HepG2 (cell line): ENCODE results near the gene DUSP5. TPM values are rescaled to one million over a fixed set of nuclear protein-coding genes. Genes with fewer than 3 reads are reported as not detected.

Source experiments
- ATAC-seq: fragments of 200-7000 bp; cut with Tn5 transposase; 3 replicates; pipeline ENCODE4 v1.9.1; 2020; ENCODE audit warnings: mild to moderate bottlenecking, moderate library complexity
- BruUV-seq: library from RNA; stranded (reverse); fragments of 400-500 nt; replicated peaks from 2 replicates; lab custom pipeline; 2021; lab: Mats Ljungman, UMichigan
- CTCF ChIA-PET: fragments of 300-600 bp; formaldehyde crosslinking; extraction: SDS; loops from one replicate; lab custom pipeline; 2021; ENCODE audit warnings: low total read pairs, inconsistent platforms, low intra/inter-chr PET ratio; lab: Yijun Ruan, JAX
- POLR2A ChIA-PET: fragments of 350-600 bp; sonication (Branson Sonifier 250); formaldehyde crosslinking; loops from one replicate; lab custom pipeline; 2020; ENCODE audit warnings: antibody characterized with exemption, inconsistent platforms; lab: Yijun Ruan, JAX
- DNase-seq: peaks from one replicate; pipeline ENCODE4 v3.0.0-alpha.2; 2015; ENCODE audit warnings: low spot score
- FAIRE-seq: peaks from 3 replicates; lab custom pipeline; 2011; peaks lifted over from hg19 to GRCh38; lab: Jason Lieb, UNC
- H2AFZ ChIP-seq: one replicate; pipeline ENCODE4 v1.6.1; 2011; ENCODE audit warnings: low read length, inconsistent platforms
- H3K27ac ChIP-seq: fragments of 300-600 bp; 3 replicates; pipeline ENCODE4 v1.8.0; 2011; ENCODE audit warnings: mixed run types, mild to moderate bottlenecking, mixed read lengths, low read length, inconsistent platforms; ENCODE audit not compliant: insufficient read depth; ENCODE audit errors: extremely low read length
- H3K27me3 ChIP-seq, 2 experiments: fragments of 200-600 bp in 1 of 2; 2 replicates in 1 of 2; 3 replicates in 1 of 2; pipeline versions ENCODE4 v1.6.0 to v1.8.0; 2011; ENCODE audit warnings: low read length in 2 of 2, mild to moderate bottlenecking in 2 of 2, moderate library complexity in 2 of 2, inconsistent platforms in 1 of 2; ENCODE audit not compliant: insufficient read depth in 2 of 2, control insufficient read depth in 1 of 2
- H3K36me3 ChIP-seq, 2 experiments: fragments of 200-600 bp in 1 of 2; replicated peaks in 1 of 2; 2 replicates in 1 of 2; 3 replicates in 1 of 2; pipeline versions ENCODE4 v1.5.1 to v1.8.0; 2011; ENCODE audit warnings: low read length in 2 of 2, inconsistent platforms in 1 of 2; ENCODE audit not compliant: insufficient read depth in 2 of 2, control insufficient read depth in 1 of 2
- H3K4me1 ChIP-seq: 2 replicates; pipeline ENCODE4 v1.5.1; 2012; ENCODE audit warnings: low read length, inconsistent platforms; ENCODE audit not compliant: insufficient read depth
- H3K4me2 ChIP-seq: 2 replicates; pipeline ENCODE4 v1.6.0; 2011; ENCODE audit warnings: low read depth, low read length, inconsistent platforms
- H3K4me3 ChIP-seq, 3 experiments: fragments of 200-600 bp in 1 of 3; sonication (generic), shearing (Covaris generic) in 1 of 3; replicated peaks in 1 of 3; 2 replicates each; pipeline ENCODE4 v1.5.1; 2011 to 2016; ENCODE audit warnings: low read length in 3 of 3, inconsistent platforms in 2 of 3, low read depth in 2 of 3, mild to moderate bottlenecking in 2 of 3, control low read depth in 1 of 3, mixed read lengths in 1 of 3; ENCODE audit not compliant: insufficient read depth in 1 of 3
- H3K79me2 ChIP-seq: one replicate; pipeline ENCODE4 v1.6.1; 2011; ENCODE audit warnings: low read length, inconsistent platforms; ENCODE audit not compliant: insufficient read depth
- H3K9ac ChIP-seq: 2 replicates; pipeline ENCODE4 v1.6.0; 2011; ENCODE audit warnings: mild to moderate bottlenecking, low read depth, low read length, inconsistent platforms; ENCODE audit not compliant: insufficient read depth
- H3K9me3 ChIP-seq: 2 replicates; pipeline ENCODE4 v1.5.1; 2012; ENCODE audit warnings: mild to moderate bottlenecking, low read length
- H4K20me1 ChIP-seq: 2 replicates; pipeline ENCODE4 v1.6.0; 2011; ENCODE audit warnings: inconsistent platforms, mild to moderate bottlenecking, low read length, moderate library complexity; ENCODE audit not compliant: insufficient read depth
- CC2D1A ChIP-seq: sonication (generic); formaldehyde crosslinking; IDR thresholded peaks from 2 replicates; pipeline ENCODE4 v1.8.1; 2023; ENCODE audit warnings: mild to moderate bottlenecking, missing genetic modification reagents
- HMG20A ChIP-seq: IDR thresholded peaks from 2 replicates; pipeline ENCODE4 v1.6.1; 2016; ENCODE audit warnings: borderline replicate concordance
- MED1 ChIP-seq: sonication (generic); formaldehyde crosslinking; IDR thresholded peaks from 2 replicates; pipeline ENCODE4 v1.4.0; 2020; ENCODE audit warnings: missing genetic modification reagents
- ZNF24 ChIP-seq: fragments of 450-650 bp; IDR thresholded peaks from 2 replicates; pipeline ENCODE4 v1.6.1; 2017; ENCODE audit warnings: antibody characterized with exemption, mild to moderate bottlenecking
- ZNF282 ChIP-seq: fragments of 450-650 bp; IDR thresholded peaks from 2 replicates; pipeline ENCODE4 v1.6.1; 2018; ENCODE audit not compliant: partially characterized antibody
- ZNF605 ChIP-seq: sonication (generic); formaldehyde crosslinking; IDR thresholded peaks from 2 replicates; pipeline ENCODE4 v1.8.0; 2022; ENCODE audit warnings: mild to moderate bottlenecking, missing genetic modification reagents
- ZNF629 ChIP-seq: sonication (generic); formaldehyde crosslinking; conservative IDR thresholded peaks from 2 replicates; pipeline ENCODE4 v1.5.0; 2020; ENCODE audit warnings: missing genetic modification reagents
- WGBS: methylation state at CpG from one replicate; pipeline ENCODE4 v1.1.6; 2017; ENCODE audit warnings: low lambda C conversion rate; 5-methylcytosine and 5-hydroxymethylcytosine counted together
- in situ Hi-C: cut with HindIII; loops from 2 replicates; pipeline ENCODE4 v1.10.0; 2017; ENCODE audit warnings: low pct_unique_long_range_greater_than_20kb; ENCODE audit not compliant: extremely low pct_ligation_motif_present
- intact Hi-C: fragments of 100-400 bp; cut with micrococcal nuclease; formaldehyde crosslinking; loops from one replicate; pipeline ENCODE4 v1.10.0; 2022; ENCODE audit not compliant: unreplicated experiment
- polyA plus RNA-seq, 8 experiments: library from polyadenylated mRNA; depleted of rRNA in 3 of 8; stranded (reverse) in 7 of 8; unstranded in 1 of 8; fragments of >200 nt; fragmentation: Illumina TruSeq in 4 of 8; extraction: Trizol in 4 of 8; gene quantifications; 2 replicates each; pipeline versions ENCODE4 v1.2.1 to v1.2.3, GENCODE V29; 2011 to 2016; ENCODE audit warnings: low read depth in 4 of 8, missing spikeins in 1 of 8, mixed read lengths in 1 of 8; ENCODE audit not compliant: insufficient read depth in 1 of 8
- total RNA-seq, 5 experiments: library from RNA; depleted of rRNA; stranded (reverse); fragments of >200 nt; fragmentation: Illumina TruSeq; extraction: Trizol; gene quantifications; 2 replicates each; pipeline ENCODE4 v1.2.3, GENCODE V29; 2016; ENCODE audit warnings: low read depth in 1 of 5
- TF ChIP-seq, protein P1 (sequence below): sonication (generic); formaldehyde crosslinking; IDR thresholded peaks from 2 replicates; pipeline ENCODE4 v1.4.0; 2020; ENCODE audit warnings: missing genetic modification reagents
- TF ChIP-seq, protein P2 (sequence below), 2 experiments: fragments of 450-650 bp in 1 of 2; sonication (generic) in 1 of 2; formaldehyde crosslinking in 1 of 2; IDR thresholded peaks; 2 replicates each; pipeline versions ENCODE4 v1.6.1 to v1.8.0; 2016 to 2022; ENCODE audit warnings: antibody characterized with exemption in 1 of 2, mild to moderate bottlenecking in 1 of 2, missing genetic modification reagents in 1 of 2

The DUSP5 gene
- total and polyA plus RNA-seq, 2 of the 13 experiments (the other 11 are each of a cell fraction or from before 2014, with no cell fraction given): 1.4 to 3.7 TPM

DNA sequence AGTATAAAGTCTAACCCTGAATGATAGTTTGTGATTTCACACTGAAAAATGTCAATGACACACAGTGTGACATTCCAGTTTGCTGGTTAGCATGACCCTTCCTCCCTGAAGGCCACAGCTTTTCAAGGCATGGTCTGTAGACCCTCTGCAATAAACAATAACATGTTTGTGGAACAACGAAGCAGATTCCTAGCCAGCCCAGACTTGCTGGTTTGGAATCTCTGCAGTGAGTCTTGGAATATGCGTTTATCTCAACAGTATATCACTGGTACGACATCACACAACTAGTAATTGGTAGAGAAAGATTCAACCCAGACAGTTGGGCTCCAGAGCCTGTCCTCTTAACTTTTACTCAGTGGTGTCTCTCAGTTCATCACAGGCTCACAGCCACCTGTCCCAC, 23.7 kb upstream of the DUSP5 start:
- no peaks in the 10 kb centered on the region for H3K36me3 ChIP-seq
- H3K9me3 ChIP-seq: no peaks in the 10 kb centered on the region
- no peak for ATAC-seq
- no peak overlapping the region for H3K27ac ChIP-seq
- CTCF ChIA-PET: no interaction called here
- DNase-seq: no peak
- no peaks in the 10 kb centered on the region for H3K79me2 ChIP-seq
- H3K27me3 ChIP-seq: peaks cover 0 to 5% of the 10 kb centered on the region in 2 experiments; a peak in 1 of 5 replicates
- no TSS peak for BruUV-seq
- 49% methylated on average over 3 of the region's 3 CpGs for WGBS
- FAIRE-seq: no peak
- no peak overlapping the region for H3K4me3 ChIP-seq
- TF ChIP-seq, protein P1, sequence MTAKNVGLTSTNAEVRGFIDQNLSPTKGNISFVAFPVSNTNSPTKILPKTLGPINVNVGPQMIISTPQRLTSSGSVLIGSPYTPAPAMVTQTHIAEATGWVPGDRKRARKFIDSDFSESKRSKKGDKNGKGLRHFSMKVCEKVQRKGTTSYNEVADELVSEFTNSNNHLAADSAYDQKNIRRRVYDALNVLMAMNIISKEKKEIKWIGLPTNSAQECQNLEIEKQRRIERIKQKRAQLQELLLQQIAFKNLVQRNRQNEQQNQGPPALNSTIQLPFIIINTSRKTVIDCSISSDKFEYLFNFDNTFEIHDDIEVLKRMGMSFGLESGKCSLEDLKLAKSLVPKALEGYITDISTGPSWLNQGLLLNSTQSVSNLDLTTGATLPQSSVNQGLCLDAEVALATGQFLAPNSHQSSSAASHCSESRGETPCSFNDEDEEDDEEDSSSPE: no peak
- no peak for TF ChIP-seq ZNF282
- TF ChIP-seq ZNF24: no peak
- no peak for TF ChIP-seq MED1 (CRISPR knock-in tag)
- no peak for TF ChIP-seq HMG20A (CRISPR knock-in tag)
- in situ Hi-C loops: no loop called here
- H2AFZ ChIP-seq: no peak overlapping the region
- H3K4me2 ChIP-seq: no peak overlapping the region
- intact Hi-C loops: no loop called here
- POLR2A ChIA-PET: no interaction called here
- no peaks in the 10 kb centered on the region for H4K20me1 ChIP-seq
- no peak overlapping the region for H3K9ac ChIP-seq
- no peaks in the 10 kb centered on the region for H3K4me1 ChIP-seq

DNA sequence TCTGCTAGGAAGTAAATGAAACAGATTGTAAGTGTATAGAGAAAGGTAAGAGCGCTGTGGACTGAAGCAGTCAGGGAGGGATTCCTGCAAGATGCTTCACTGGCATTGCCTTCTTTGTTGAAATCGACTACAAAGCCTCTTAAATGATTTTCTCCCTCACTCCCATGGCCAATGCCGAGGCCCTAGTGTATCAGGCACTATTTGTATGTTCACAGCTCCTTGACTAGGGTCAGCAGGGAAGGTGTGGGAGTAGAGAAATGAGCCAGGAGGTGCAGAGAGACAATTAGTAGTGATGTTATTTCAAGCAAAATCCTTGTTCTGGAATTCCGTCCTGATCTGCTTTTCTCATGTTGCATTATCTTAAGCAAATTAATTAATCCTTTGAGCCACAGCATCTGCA, 22.9 kb upstream of the DUSP5 start:
- H2AFZ ChIP-seq: no peak overlapping the region
- no peaks in the 10 kb centered on the region for H4K20me1 ChIP-seq
- BruUV-seq: no TSS peak
- ChIA-PET CTCF (no interaction called here), POLR2A (no interaction called here)
- no peak for FAIRE-seq
- intact Hi-C loops (loop anchor here (5.0 kb wide), 1 partner anchor 417 kb away; no protein-coding TSS in a partner anchor), in situ Hi-C loops (no loop called here)
- no peak for DNase-seq
- no peak overlapping the region for H3K4me3 ChIP-seq
- H3K27me3 ChIP-seq: peaks cover 0 to 5% of the 10 kb centered on the region in 2 experiments; a peak in 1 of 5 replicates
- no peak overlapping the region for H3K9ac ChIP-seq
- 13% methylated on average over 4 of the region's 4 CpGs for WGBS
- no peak for ATAC-seq
- no peak overlapping the region for H3K4me2 ChIP-seq
- no peaks in the 10 kb centered on the region for H3K4me1 ChIP-seq
- H3K36me3 ChIP-seq: no peaks in the 10 kb centered on the region
- no peaks in the 10 kb centered on the region for H3K9me3 ChIP-seq
- no peak overlapping the region for H3K27ac ChIP-seq
- no peaks in the 10 kb centered on the region for H3K79me2 ChIP-seq
- TF ChIP-seq, protein P2, sequence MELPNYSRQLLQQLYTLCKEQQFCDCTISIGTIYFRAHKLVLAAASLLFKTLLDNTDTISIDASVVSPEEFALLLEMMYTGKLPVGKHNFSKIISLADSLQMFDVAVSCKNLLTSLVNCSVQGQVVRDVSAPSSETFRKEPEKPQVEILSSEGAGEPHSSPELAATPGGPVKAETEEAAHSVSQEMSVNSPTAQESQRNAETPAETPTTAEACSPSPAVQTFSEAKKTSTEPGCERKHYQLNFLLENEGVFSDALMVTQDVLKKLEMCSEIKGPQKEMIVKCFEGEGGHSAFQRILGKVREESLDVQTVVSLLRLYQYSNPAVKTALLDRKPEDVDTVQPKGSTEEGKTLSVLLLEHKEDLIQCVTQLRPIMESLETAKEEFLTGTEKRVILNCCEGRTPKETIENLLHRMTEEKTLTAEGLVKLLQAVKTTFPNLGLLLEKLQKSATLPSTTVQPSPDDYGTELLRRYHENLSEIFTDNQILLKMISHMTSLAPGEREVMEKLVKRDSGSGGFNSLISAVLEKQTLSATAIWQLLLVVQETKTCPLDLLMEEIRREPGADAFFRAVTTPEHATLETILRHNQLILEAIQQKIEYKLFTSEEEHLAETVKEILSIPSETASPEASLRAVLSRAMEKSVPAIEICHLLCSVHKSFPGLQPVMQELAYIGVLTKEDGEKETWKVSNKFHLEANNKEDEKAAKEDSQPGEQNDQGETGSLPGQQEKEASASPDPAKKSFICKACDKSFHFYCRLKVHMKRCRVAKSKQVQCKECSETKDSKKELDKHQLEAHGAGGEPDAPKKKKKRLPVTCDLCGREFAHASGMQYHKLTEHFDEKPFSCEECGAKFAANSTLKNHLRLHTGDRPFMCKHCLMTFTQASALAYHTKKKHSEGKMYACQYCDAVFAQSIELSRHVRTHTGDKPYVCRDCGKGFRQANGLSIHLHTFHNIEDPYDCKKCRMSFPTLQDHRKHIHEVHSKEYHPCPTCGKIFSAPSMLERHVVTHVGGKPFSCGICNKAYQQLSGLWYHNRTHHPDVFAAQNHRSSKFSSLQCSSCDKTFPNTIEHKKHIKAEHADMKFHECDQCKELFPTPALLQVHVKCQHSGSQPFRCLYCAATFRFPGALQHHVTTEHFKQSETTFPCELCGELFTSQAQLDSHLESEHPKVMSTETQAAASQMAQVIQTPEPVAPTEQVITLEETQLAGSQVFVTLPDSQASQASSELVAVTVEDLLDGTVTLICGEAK (IDR thresholded peaks at IDR 0.05): no peak
- TF ChIP-seq, protein P2 (CRISPR knock-in tag; IDR thresholded peaks at IDR 0.05): no peak
- TF ChIP-seq ZNF629 (CRISPR knock-in tag) (no peak), ZNF605 (CRISPR knock-in tag) (no peak), CC2D1A (CRISPR knock-in tag) (no peak)
